T follicular helper cell (primary cell): Measurements from ENCODE around the gene SYPL1.
A peak's percentile ranks its signal among the peaks of the same experiment; 100 is the strongest.

Experiments used
- DNase-seq: peaks from one replicate; pipeline ENCODE4 v3.0.0-alpha.2; 2020; ENCODE audit warnings: low read depth

Gene SYPL1

DNA sequence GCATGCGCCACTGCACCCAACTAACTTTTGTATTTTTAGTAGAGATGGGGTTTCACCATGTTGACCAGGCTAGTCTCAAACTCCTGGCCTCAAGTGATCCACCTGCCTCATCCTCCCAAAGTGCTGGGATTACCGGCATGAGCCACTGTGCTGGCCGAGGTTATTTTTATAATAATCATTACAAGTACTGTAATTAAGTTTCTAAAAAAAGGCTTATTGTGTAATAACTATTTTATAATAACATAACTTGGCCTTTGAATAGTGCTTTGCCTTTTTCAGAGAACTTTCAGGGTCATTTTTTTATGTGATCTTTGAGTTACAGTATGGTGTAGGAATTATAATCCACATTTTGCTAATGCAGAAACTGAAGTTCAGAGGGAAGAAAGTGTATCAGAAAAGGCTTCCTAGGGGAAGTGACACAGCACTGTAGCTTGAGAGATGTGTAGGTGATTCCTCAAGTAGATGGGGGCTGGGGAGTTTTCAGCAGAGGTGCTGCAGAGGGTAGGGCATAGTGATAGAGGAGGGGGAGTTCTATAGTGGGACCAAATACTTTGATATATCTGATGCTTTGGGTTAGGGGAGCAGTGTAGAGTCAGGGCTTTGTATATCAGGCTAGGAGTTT is 9.2 kb upstream of the SYPL1 start:
- DNase-seq, result no peak

DNA sequence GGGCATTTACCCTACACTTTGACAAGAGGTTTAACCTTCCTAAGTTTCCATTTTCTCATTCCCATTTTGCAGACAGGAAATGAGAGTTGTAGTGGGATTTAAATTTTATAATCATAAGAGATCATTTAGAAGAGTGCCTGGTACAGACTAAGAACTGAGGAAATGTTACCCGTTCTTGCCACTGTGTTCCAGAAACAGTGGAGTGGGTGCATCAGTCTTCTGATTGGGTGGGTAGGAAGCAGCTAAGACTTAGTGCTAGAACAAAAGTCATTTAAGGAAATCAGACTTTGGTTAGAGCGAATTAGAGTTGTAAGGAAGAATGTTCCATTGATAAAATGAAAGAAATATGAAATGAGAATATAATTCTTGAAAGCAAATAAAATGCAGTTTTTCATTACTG is 8.4 kb upstream of the SYPL1 start:
- DNase-seq, result no peak

DNA sequence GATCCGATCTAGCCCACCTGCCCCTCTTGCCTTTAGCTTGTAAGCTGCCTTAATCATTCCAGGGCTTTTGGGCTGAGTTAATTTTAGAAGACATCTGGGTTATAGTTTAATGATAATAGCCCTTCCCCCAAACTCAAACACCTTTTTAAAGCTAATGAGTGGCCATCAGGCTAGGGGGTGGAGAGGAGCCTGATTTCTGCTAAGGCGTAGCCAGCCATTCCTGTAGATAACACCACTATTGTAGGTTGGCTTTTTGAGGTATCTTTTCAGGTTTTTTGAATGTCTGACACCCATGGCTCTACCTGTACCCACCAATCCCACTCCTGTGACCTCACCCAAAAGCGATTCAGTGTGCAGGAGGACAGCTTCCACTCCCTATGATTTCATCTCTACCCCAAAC is 7.6 kb upstream of the SYPL1 start:
- no peak for DNase-seq

DNA sequence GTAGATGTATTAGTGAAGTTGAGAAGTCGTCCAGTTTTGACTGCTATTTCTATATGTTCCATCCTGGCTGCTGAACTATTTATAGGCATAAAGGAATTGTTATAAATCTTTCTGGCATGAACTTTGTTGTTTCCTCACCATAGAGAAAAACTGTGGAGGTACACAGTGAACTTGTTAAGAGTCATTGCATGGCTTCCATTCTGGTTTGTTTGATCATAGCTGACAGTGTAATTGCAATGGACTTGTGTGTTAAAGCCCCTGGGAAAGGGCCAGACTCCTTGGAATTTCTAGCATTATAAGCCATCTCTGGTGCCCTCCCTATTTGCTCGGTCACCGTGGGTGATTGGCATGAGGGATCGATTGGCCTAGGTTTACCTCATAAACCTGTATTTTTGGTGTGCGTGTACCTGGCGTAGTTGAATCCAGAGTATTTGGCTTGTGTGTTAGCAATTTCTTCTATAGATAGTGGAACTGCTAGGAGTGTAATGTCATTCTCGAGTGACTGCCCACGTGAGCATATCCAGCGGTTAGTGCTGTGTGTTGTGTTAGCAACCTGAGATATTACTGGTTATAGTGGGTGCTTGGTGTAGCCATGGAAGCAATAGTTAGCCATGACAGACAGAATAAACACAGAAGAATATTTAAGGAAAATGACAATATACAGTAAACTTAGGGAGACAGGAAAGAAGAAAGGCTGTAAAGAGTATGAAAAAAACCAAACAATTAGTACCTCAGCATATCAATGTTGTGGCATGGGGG is 5.9 kb upstream of the SYPL1 start:
- DNase-seq, result no peak

DNA sequence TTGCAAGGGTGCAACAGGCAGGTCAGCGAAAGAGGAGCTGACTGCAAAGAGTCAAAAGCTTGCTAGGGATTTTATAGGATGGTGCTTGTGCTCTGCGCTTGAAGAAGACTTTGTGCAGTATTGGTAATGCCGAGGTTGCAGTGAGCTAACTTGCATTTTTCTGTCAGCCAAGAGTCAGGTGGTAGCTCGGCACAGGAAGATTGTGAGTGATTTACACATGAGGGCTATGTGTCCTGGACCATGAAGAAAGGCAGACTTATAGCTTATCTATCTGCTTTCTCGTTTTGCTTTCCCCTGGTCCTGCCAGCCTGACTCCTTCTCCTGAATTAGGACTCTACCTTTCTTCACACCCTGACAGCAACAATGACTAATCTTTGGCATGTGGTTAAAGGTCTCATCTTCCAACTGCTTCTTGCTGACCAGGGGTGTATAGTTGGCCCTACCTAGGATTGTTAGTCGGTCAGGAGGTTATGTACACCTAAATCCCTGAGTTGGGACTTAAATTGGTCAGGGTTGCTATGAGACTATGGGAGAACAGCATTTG is 4.1 kb upstream of the SYPL1 start:
- no peak for DNase-seq

DNA sequence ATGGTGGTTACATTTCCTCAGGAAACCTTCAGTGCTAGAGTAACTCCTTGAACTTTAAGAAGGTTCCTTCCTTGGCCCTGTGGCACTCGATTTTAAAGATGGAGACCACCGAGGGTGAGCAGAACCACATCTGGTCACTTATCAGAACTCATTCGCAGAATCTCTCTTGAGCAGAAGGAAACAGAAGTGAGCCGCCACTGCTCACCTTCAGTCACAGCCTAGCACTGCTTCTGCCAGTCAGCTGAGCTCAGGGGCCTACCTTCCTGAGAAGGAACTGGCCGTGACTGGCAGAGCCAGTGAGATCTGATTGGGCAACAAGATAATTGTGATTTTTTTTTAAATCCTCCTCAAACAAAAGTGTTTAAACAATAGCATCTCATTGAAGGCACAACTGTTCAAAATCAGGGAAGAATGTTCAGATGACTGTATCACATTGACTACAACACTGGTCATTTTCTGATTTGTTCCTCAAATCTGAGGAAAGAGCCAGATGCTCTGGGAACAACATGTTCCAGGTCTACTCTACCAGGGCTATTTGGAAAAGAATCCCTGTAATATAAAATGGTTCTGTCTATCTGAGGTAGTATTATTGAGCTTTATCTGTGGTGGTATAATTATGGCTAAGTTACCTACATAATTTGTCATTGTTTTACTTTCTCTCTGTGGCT is 2.7 kb upstream of the SYPL1 start:
- no peak for DNase-seq

DNA sequence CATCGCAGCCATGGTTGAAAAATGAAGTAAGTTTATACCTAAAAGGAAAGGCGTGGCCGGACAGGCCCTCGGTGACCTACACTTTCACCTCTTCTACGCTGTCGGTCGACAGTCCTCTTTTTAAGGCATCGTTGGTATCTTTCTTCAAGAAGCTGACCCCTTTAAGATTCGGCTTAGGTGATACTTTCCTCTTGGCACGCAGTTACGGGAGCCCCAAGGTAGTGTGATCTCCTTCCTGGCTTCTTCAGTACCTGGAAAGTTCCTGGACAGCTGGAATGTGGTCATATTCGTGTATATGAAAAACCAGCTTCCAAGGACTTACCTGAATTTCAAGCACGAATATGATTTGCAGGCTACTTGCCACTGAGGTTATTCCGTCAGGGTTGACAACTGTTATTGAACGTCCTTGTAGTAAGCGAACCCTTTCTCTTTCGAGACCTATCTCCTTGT is 885 bp upstream of the SYPL1 start:
- DNase-seq, result no peak

DNA sequence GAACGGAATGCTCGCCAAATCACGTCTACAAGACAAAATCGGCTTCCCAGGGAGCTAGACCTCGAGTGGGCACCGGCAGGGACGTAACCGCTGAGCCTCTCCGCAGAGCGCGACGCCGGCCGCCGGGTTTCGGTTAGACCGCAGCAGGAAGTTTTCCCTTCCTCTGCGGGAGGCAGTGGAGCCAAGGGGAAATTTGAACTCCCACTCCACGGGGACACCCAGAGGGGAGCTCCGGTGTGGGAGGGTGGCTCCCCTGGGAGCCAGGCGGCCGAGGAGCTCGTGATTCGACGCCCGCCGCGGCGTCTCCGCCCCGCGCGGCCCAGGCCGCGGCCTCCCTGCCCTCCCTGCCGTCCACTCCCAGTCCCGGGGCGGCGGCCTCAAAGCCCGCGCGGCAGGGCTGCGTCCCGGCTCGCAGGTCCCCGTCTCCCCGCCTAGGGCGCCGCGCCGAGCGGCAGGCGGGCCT is 426 bp downstream of the SYPL1 start:
- DNase-seq, result peak; percentile 12

DNA sequence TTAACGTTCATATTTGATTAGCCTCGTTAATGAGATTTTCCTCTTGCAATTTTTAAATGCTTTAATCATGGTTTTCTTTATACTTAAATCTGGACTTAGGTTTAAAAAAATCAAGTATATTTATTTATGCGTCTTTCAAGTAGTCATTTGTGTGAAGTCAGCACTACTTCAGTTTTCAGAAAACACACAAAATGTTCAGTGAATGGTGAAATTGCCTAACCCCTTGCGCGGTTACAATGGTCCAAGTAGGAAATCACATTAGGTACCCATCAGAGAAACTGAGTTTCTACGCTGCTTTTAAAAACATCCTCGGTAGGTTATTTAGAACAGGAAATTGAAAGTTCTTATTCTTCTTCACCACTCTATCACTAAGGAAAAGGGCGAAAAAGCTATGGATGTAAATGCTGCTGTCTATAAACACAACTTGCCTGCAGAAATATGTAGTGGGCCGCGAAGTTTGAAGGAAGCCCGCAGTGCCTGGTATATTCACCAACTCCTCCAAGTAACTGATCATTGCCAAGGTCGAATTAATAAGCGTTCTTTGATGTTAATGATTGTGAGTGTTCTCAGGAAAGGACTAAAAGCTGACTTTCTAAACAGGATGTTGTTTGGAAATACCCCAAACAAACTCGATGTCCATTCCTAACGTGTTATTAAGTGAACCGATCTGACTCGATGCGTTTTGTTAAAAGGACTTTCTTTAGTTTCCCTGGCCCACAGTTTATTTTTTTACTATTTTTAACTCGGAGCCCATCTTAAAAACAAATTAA is 1.0 kb downstream of the SYPL1 start:
- no peak for DNase-seq

DNA sequence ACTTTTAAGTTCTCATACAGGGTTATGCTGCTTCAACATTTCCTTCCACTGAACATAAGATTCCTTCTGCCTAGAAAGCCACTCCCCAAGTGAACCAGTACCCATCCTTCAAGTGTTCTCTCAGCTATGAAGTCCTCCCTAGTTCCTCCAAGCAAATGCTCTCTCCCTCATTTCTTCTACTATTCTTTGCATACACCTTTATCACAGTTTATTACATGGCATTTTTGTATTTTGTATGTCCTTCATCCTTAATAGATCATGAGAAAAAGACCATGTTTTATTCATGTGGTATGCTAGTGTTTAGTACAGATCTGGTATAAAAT is 1.9 kb downstream of the SYPL1 start:
- DNase-seq, result no peak

DNA sequence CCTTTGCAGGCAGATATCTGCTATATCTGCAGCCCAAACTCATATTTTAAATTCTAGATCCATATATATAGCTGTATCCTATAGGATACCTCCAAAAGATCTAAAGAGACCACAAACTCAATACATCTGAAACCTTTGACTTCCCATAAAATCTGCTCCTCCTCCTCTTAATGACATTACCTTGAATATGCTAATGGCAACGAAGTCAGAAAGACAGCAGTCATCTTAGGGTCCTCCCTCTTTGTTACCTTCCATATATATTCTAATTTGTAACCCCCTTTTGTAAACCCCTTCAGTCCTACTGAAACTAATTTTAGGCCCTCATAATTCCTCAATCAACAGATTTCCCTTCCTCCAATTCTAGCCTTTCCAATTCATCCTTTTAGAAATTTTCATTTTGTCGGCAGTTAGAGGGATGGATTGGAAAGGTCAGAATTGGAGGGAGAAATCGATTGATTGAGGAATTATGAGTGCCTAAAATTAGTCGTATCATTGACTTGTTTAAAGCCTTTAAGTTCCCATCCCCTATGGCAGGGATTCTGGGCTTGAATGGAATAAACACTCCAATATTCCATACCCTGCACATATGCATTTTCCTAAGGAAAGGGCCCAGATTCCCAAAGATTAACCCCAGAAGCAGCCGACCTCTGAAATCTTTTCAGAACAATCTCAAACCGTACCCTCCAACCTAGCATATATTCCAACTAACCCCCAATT is 2.4 kb downstream of the SYPL1 start:
- no peak for DNase-seq

DNA sequence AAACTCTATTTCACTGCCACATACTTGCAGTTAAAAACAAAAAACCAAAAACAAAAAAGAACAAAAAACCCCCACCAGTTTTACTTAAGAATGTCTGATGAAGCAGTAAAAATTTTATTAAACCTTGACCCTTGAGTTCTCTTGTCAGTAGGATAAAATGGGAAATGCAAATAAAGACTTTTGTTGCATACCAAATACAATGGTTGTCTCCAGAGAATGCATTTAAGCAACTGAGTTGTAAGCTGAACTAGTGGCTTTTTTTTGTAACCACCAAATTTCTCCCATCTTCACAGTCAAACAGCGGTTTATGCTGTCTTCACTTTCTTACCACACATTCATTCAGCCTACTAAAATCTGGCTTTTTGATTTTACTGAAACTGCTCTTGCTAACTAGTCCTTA is 3.1 kb downstream of the SYPL1 start:
- no peak for DNase-seq

DNA sequence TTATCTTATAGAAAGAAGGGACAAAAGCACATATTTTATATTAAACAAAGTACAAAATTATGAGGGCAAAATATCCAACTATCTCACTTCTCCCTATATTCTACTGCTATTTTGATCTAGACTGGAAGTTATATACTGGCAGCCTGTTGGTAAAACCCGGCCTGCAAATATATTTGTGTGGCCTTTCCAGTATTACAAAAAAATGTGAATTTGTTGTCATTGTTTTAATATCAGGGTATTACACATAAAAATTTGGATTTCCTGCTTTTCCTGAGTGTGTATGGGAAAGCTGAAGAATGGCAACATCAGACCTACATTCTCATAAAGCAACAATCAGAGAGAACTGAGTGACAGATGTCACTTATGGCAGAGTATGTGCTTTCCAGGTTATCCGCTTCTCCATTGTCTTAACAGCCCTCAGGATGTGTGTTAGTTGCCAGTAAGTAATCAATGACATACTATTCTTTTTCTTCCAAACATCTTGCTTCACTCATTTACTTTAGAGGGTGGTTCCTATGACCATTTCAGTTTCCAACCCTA is 7.3 kb downstream of the SYPL1 start:
- DNase-seq, result no peak

DNA sequence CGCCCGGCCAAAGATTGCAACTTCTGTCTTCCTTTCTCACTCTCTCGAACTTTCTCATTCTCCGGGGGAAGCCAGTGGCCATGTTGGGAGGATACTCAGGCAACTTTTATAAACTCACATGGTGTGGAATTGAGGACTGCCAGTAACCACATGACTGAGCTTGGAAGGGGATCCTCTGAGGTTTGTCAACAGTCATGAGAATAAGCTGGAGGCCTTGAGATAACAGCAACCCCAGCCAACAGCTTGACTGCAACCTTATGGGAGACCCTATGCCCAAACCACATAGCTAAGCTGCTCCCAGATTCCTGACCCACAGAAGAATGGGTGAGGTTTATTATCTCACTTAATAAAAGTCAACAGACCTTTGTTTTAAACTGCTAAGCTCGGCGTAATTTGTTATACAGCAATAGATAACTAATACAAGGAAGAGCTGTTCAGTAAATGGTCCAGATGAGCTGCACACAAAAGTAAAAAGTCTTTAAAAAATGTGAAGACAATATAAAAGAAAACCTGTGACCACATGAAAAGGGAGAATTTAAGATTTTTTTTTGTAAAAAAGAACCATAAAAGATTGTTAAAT is 9.6 kb downstream of the SYPL1 start:
- DNase-seq, result no peak

DNA sequence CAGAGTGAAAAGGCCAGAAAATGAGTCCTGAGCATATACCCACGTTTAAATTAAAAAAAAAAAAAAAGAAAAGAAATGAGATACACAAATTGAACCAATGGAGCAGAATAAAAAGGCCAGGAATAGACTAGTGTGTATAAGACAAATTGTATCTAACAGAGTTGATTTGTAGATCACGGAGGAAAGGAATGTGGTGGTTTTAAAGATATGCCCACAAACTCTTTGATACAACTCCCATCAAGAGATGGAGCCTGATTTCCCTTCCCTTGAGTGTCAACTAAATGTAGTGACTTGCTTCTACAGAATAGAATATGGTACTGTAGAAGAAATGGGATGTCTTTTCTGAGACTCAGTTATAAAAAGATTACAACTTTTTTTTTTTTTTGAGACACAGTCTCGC is 10.4 kb downstream of the SYPL1 start:
- no peak for DNase-seq

DNA sequence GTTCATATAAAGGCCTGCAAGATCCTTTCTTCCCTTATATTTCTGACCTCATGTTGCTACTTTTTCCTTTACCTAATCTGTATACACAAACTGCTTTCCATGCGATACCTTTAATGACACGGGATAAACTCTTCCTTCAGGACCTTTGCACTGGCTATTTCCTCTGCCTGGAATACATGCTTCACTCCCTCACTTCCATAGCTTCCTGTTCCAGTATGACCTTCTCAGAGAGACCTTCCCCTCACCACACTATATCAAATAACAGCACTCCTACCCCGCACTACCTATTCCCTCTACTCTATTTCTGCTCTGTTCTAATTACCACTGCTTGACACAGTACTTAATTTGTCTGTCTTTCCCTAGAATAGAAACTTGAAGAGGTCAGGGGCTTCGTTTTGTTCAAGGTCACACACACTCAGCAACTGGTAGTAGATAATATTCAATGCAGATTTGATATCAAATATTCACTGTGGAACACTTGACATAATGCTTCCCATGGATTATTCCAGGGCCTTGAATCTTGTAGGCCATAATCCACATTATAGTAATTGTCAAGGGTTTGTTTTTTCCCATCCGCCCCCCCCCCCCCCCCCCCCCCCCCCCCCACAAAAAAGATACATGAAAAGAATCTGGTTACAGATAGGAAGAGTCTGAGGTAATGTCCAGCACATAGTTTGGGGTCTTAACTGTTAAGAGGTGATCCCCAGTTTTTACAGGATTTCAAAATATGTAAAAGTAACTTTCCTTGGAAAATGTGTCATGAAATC is 11.1 kb downstream of the SYPL1 start:
- DNase-seq, result no peak

DNA sequence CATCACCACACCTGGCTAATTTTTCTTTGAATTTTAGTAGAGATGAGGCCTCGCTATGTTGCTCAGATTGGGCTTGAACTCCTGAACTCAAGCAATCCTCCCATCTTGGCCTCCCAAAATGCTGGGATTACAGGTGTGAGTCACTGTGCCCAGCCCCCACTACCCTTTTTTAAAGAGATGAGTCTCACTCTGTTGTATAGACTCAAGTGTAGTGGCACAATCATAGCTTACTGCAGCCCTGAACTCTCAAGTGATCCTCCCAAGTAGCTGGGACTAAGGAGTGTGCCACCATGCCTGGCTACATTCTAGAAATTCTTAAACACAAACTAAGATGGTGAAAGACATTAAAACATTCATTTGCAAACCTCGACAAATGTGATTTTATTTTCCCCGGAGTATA is 12.6 kb downstream of the SYPL1 start:
- no peak for DNase-seq

DNA sequence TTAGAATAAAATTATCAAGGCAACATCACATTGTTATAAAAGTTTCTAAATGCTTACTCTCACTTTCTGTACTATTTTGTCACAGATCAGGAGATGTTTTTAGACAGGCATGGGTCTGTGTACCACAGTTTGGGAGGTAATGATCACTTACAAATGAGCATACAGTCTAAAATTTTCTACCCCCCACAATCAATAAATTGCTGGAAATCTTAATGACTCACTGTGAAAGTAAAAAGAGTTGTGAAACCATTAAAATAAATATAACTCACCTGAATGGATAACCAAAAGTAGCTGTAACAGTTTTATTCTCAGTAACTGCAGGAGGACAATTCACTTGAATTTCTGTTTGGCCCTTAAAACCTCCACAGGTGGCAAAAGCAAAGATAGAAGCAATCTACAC is 13.2 kb downstream of the SYPL1 start:
- no peak for DNase-seq

DNA sequence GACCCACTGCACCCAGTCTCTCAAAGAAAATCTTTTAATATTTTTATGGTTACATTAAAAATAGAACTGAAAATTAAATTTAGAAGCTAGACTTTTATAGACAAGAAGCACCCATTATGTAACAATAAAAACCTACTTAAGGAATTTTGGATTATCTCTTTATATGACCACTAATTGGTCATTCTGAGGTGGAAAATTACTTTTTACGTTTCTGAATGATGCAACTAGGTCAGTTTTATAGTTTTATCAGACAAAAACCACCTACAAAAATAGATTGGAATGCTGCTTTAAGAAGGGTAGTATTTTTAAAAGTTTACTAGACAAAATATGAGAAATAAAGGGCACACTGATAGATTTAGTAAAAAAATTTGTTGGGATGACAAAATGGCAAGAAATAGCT is 16.5 kb downstream of the SYPL1 start:
- no peak for DNase-seq

DNA sequence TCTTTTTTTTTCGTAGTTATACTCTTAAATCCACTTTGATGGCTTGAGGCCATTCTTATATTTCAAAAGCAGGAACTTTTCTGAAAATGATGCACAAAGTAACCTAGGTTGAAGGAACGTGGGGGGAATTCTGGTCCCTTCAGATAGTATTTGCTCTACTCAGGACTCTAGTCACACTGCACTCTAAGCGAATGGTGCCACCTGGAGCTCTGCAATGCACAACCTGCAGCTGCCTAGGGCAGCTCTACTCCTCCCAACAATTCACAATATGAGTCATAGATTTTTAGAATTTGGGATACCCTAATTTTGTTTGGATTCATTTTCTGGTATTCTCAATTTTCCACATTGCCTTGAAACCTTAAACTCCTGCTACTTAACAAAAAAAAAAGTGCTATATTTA is 17.3 kb downstream of the SYPL1 start:
- DNase-seq, result no peak
